HEK293T (cell line): ENCODE data around the gene NR0B1.

Experiments used
- ARNT ChIP-seq: fragments of 450-650 bp; IDR thresholded peaks from 2 replicates; pipeline ENCODE4 v1.6.1; 2017; ENCODE audit warnings: mild to moderate bottlenecking
- ELF4 ChIP-seq: fragments of 450-650 bp; IDR thresholded peaks from 2 replicates; pipeline ENCODE4 v1.6.1; 2017; ENCODE audit warnings: antibody characterized with exemption
- FOXA1 ChIP-seq: fragments of 450-650 bp; IDR thresholded peaks from 2 replicates; pipeline ENCODE4 v1.6.1; 2016; ENCODE audit warnings: mild to moderate bottlenecking
- FOXK2 ChIP-seq: fragments of 450-650 bp; IDR thresholded peaks from 2 replicates; pipeline ENCODE4 v1.6.1; 2016; ENCODE audit warnings: mild to moderate bottlenecking
- FOXM1 ChIP-seq: fragments of 450-650 bp; IDR thresholded peaks from 2 replicates; pipeline ENCODE4 v1.6.1; 2017; ENCODE audit warnings: mild to moderate bottlenecking, borderline replicate concordance
- HDGF ChIP-seq: fragments of 450-650 bp; IDR thresholded peaks from 2 replicates; pipeline ENCODE4 v1.6.1; 2017; ENCODE audit warnings: antibody characterized with exemption, borderline replicate concordance
- NFRKB ChIP-seq: fragments of 450-650 bp; IDR thresholded peaks from 2 replicates; pipeline ENCODE4 v1.6.1; 2016; ENCODE audit warnings: mild to moderate bottlenecking, moderate library complexity
- SP1 ChIP-seq: fragments of 450-650 bp; IDR thresholded peaks from 2 replicates; pipeline ENCODE4 v1.6.1; 2017
- SUZ12 ChIP-seq: fragments of 450-650 bp; IDR thresholded peaks from 2 replicates; pipeline ENCODE4 v1.6.1; 2016; ENCODE audit warnings: mild to moderate bottlenecking
- TARDBP ChIP-seq: fragments of 450-650 bp; IDR thresholded peaks from 2 replicates; pipeline ENCODE4 v1.6.1; 2016

GRCh38 chrX:30327762-30328161 is 18.6 kb upstream of the NR0B1 start:
- no peak for TF ChIP-seq SP1
- no peak for TF ChIP-seq HDGF
- TF ChIP-seq SUZ12, result no peak
- no peak for TF ChIP-seq FOXA1
- no peak for TF ChIP-seq TARDBP
- no peak for TF ChIP-seq ARNT
- no peak for TF ChIP-seq ELF4
- no peak for TF ChIP-seq FOXM1
- TF ChIP-seq FOXK2, result no peak
- TF ChIP-seq NFRKB, result no peak
